ENCODE measurements around the gene MRI1.

MRI1 gene

GRCh38 chr19:13763265-13763664, 1.1 kb upstream of the MRI1 start:
- Histone ChIP-seq H3K4me1 (ENCODE audit: control insufficient read depth, insufficient read depth, low read depth, low read length) (peaks cover 12% of the 10 kb centered on the region), H4K8ac (ENCODE audit: low read length) (peak overlapping the region; percentile 12), H3K23ac (ENCODE audit: low read length in 2 of 2) (no peak overlapping the region), H3K27me3 (ENCODE audit: control insufficient read depth in 1 of 2, insufficient read depth in 1 of 2, low read length in 2 of 2) (no peaks in the 10 kb centered on the region), H3K36me3 (ENCODE audit: control insufficient read depth in 1 of 2, insufficient read depth in 2 of 2, low read depth in 1 of 2, low read length in 2 of 2) (peaks cover 57 to 65% of the 10 kb centered on the region in 2 experiments), H2BK5ac (ENCODE audit: low read depth, low read length, poor library complexity, severe bottlenecking) (no peak overlapping the region), H3K4me2 (ENCODE audit: low read length, poor library complexity, severe bottlenecking) (no peak overlapping the region), H3K14ac (ENCODE audit: low read length in 2 of 2) (no peak overlapping the region), H3K9me3 (ENCODE audit: control insufficient read depth, low read length) (no peaks in the 10 kb centered on the region), H3K27ac (ENCODE audit: low read length, poor library complexity, severe bottlenecking) (no peak overlapping the region), H2AFZ (ENCODE audit: low read depth, low read length) (no peak overlapping the region), H3K4me3 (ENCODE audit: insufficient read depth in 1 of 2, low read depth in 1 of 2, low read length in 2 of 2) (no peak overlapping the region), H2AK5ac (ENCODE audit: low read length, severe bottlenecking) (no peak overlapping the region), H3K18ac (ENCODE audit: low read depth in 1 of 2, low read length in 2 of 2) (no peak overlapping the region), H2BK120ac (ENCODE audit: low read depth, low read length) (no peak overlapping the region), H2BK15ac (ENCODE audit: low read depth, poor library complexity, severe bottlenecking) (no peak overlapping the region), H4K91ac (ENCODE audit: low read length) (no peak overlapping the region), H3K4ac (ENCODE audit: low read depth in 1 of 2, low read length in 2 of 2) (no peak overlapping the region), H3K79me1 (replicated peaks; ENCODE audit: low read length, poor library complexity, severe bottlenecking) (peaks cover 21% of the 10 kb centered on the region), H3K9ac (ENCODE audit: low read length) (no peak overlapping the region), H2BK12ac (ENCODE audit: low read length in 2 of 2) (no peak overlapping the region)
- no peak for DNase-seq
- WGBS = 98% methylated on average over 2 of the region's 3 CpGs

GRCh38 chr19:13764821-13765394, 586 bp downstream of the MRI1 start:
- H3K27me3 ChIP-seq (ENCODE audit: control insufficient read depth in 1 of 2, insufficient read depth in 1 of 2, low read length in 2 of 2) = no peaks in the 10 kb centered on the region
- peak; percentile 27 for DNase-seq
- no peak overlapping the region for H2BK5ac ChIP-seq (ENCODE audit: low read depth, low read length, poor library complexity, severe bottlenecking)
- peak overlapping the region; percentile 85 for H4K8ac ChIP-seq (ENCODE audit: low read length)
- peaks cover 18% of the 10 kb centered on the region for H3K4me1 ChIP-seq (ENCODE audit: control insufficient read depth, insufficient read depth, low read depth, low read length)
- H3K23ac ChIP-seq (ENCODE audit: low read length in 2 of 2) = peak overlapping the region in 1 of 2 experiments; percentile 80
- H3K9me3 ChIP-seq (ENCODE audit: control insufficient read depth, low read length) = no peaks in the 10 kb centered on the region
- peaks cover 18% of the 10 kb centered on the region for H3K79me1 ChIP-seq (replicated peaks; ENCODE audit: low read length, poor library complexity, severe bottlenecking)
- H3K36me3 ChIP-seq (ENCODE audit: control insufficient read depth in 1 of 2, insufficient read depth in 2 of 2, low read depth in 1 of 2, low read length in 2 of 2) = peaks cover 57 to 59% of the 10 kb centered on the region in 2 experiments
- no peak overlapping the region for H2AK5ac ChIP-seq (ENCODE audit: low read length, severe bottlenecking)
- no peak overlapping the region for H4K91ac ChIP-seq (ENCODE audit: low read length)
- H2BK15ac ChIP-seq (ENCODE audit: low read depth, poor library complexity, severe bottlenecking) = no peak overlapping the region
- peak overlapping the region in 1 of 2 experiments; percentile 30 for H2BK12ac ChIP-seq (ENCODE audit: low read length in 2 of 2)
- 2% methylated on average over 39 of the region's 48 CpGs for WGBS
- H3K14ac ChIP-seq (ENCODE audit: low read length in 2 of 2) = peak overlapping the region; percentile 78 to 96
- H3K4ac ChIP-seq (ENCODE audit: low read depth in 1 of 2, low read length in 2 of 2) = peak overlapping the region; percentile 47 to 49
- H2BK120ac ChIP-seq (ENCODE audit: low read depth, low read length) = no peak overlapping the region
- peak overlapping the region; percentile 88 to 92 for H3K4me3 ChIP-seq (ENCODE audit: insufficient read depth in 1 of 2, low read depth in 1 of 2, low read length in 2 of 2)
- H3K9ac ChIP-seq (ENCODE audit: low read length) = peak overlapping the region; percentile 88
- peak overlapping the region; percentile 63 to 90 for H3K18ac ChIP-seq (ENCODE audit: low read depth in 1 of 2, low read length in 2 of 2)
- no peak overlapping the region for H3K27ac ChIP-seq (ENCODE audit: low read length, poor library complexity, severe bottlenecking)
- peak overlapping the region; percentile 76 for H3K4me2 ChIP-seq (ENCODE audit: low read length, poor library complexity, severe bottlenecking)
- peak overlapping the region; percentile 74 for H2AFZ ChIP-seq (ENCODE audit: low read depth, low read length)

GRCh38 chr19:13765395-13766094, 1.2 kb downstream of the MRI1 start:
- Histone ChIP-seq H3K4me2 (ENCODE audit: low read length, poor library complexity, severe bottlenecking) (peak overlapping the region; percentile 76), H2BK12ac (ENCODE audit: low read length in 2 of 2) (no peak overlapping the region)
- WGBS = 50% methylated on average over 19 of the region's 19 CpGs

GRCh38 chr19:13766095-13766481, 1.8 kb downstream of the MRI1 start:
- Histone ChIP-seq H2BK120ac (ENCODE audit: low read depth, low read length) (no peak overlapping the region), H4K91ac (ENCODE audit: low read length) (no peak overlapping the region), H4K8ac (ENCODE audit: low read length) (peak overlapping the region; percentile 38), H2AFZ (ENCODE audit: low read depth, low read length) (no peak overlapping the region), H3K27ac (ENCODE audit: low read length, poor library complexity, severe bottlenecking) (no peak overlapping the region), H3K18ac (ENCODE audit: low read depth in 1 of 2, low read length in 2 of 2) (no peak overlapping the region), H3K4me2 (ENCODE audit: low read length, poor library complexity, severe bottlenecking) (no peak overlapping the region), H3K9ac (ENCODE audit: low read length) (no peak overlapping the region), H3K27me3 (ENCODE audit: control insufficient read depth in 1 of 2, insufficient read depth in 1 of 2, low read length in 2 of 2) (no peaks in the 10 kb centered on the region), H2BK15ac (ENCODE audit: low read depth, poor library complexity, severe bottlenecking) (no peak overlapping the region), H3K14ac (ENCODE audit: low read length in 2 of 2) (no peak overlapping the region), H2AK5ac (ENCODE audit: low read length, severe bottlenecking) (no peak overlapping the region), H2BK12ac (ENCODE audit: low read length in 2 of 2) (peak overlapping the region in 1 of 2 experiments; percentile 11), H3K4me1 (ENCODE audit: control insufficient read depth, insufficient read depth, low read depth, low read length) (peaks cover 19% of the 10 kb centered on the region), H3K79me1 (replicated peaks; ENCODE audit: low read length, poor library complexity, severe bottlenecking) (peaks cover 20% of the 10 kb centered on the region), H3K4me3 (ENCODE audit: insufficient read depth in 1 of 2, low read depth in 1 of 2, low read length in 2 of 2) (peak overlapping the region in 1 of 2 experiments; percentile 88), H2BK5ac (ENCODE audit: low read depth, low read length, poor library complexity, severe bottlenecking) (no peak overlapping the region), H3K4ac (ENCODE audit: low read depth in 1 of 2, low read length in 2 of 2) (no peak overlapping the region), H3K9me3 (ENCODE audit: control insufficient read depth, low read length) (no peaks in the 10 kb centered on the region), H3K23ac (ENCODE audit: low read length in 2 of 2) (no peak overlapping the region), H3K36me3 (ENCODE audit: control insufficient read depth in 1 of 2, insufficient read depth in 2 of 2, low read depth in 1 of 2, low read length in 2 of 2) (peaks cover 51 to 55% of the 10 kb centered on the region in 2 experiments)
- 98% methylated on average over 2 of the region's 3 CpGs for WGBS
- DNase-seq = no peak

More at GRCh38 chr19:13765395-13766094, 1.2 kb downstream of the MRI1 start:
- H3K14ac ChIP-seq (ENCODE audit: low read length in 2 of 2) = no peak overlapping the region
- H3K4me3 ChIP-seq (ENCODE audit: insufficient read depth in 1 of 2, low read depth in 1 of 2, low read length in 2 of 2) = peak overlapping the region in 1 of 2 experiments; percentile 88
- no peak overlapping the region for H2AFZ ChIP-seq (ENCODE audit: low read depth, low read length)
- no peak overlapping the region for H2BK5ac ChIP-seq (ENCODE audit: low read depth, low read length, poor library complexity, severe bottlenecking)
- H3K18ac ChIP-seq (ENCODE audit: low read depth in 1 of 2, low read length in 2 of 2) = peak overlapping the region in 1 of 2 experiments; percentile 25
- peaks cover 51 to 58% of the 10 kb centered on the region in 2 experiments for H3K36me3 ChIP-seq (ENCODE audit: control insufficient read depth in 1 of 2, insufficient read depth in 2 of 2, low read depth in 1 of 2, low read length in 2 of 2)
- no peak overlapping the region for H2BK15ac ChIP-seq (ENCODE audit: low read depth, poor library complexity, severe bottlenecking)
- no peak overlapping the region for H3K27ac ChIP-seq (ENCODE audit: low read length, poor library complexity, severe bottlenecking)
- H3K9ac ChIP-seq (ENCODE audit: low read length) = peak overlapping the region; percentile 88
- H3K27me3 ChIP-seq (ENCODE audit: control insufficient read depth in 1 of 2, insufficient read depth in 1 of 2, low read length in 2 of 2) = no peaks in the 10 kb centered on the region
- H3K4me1 ChIP-seq (ENCODE audit: control insufficient read depth, insufficient read depth, low read depth, low read length) = peaks cover 19% of the 10 kb centered on the region
- no peaks in the 10 kb centered on the region for H3K9me3 ChIP-seq (ENCODE audit: control insufficient read depth, low read length)
- H4K8ac ChIP-seq (ENCODE audit: low read length) = no peak overlapping the region
- peak; percentile 36 for DNase-seq
- H4K91ac ChIP-seq (ENCODE audit: low read length) = no peak overlapping the region
- H3K79me1 ChIP-seq (replicated peaks; ENCODE audit: low read length, poor library complexity, severe bottlenecking) = peaks cover 18% of the 10 kb centered on the region
- H3K4ac ChIP-seq (ENCODE audit: low read depth in 1 of 2, low read length in 2 of 2) = peak overlapping the region in 1 of 2 experiments; percentile 7
- no peak overlapping the region for H2AK5ac ChIP-seq (ENCODE audit: low read length, severe bottlenecking)
- no peak overlapping the region for H3K23ac ChIP-seq (ENCODE audit: low read length in 2 of 2)
- H2BK120ac ChIP-seq (ENCODE audit: low read depth, low read length) = no peak overlapping the region
